Fibroblast of peridontal ligament (primary cell): Measurements from ENCODE around the gene SYNC.
"Not testable (repeated sequence)": the region's sequence is repeated elsewhere in the genome, so short reads cannot be mapped to it uniquely, and the experiment has no call there.

ENCODE experiments used
- DNase-seq: peaks from one replicate; pipeline ENCODE4 v3.0.0-alpha.2; 2010; ENCODE audit errors: extremely low read depth

SYNC gene

GRCh38 chr1:32693455-32694174 is 9.0 kb downstream of the SYNC start:
- no peak for DNase-seq

- DNase-seq: no peak
Observed at GRCh38 chr1:32686387-32686786, 16.2 kb downstream of the SYNC start.

GRCh38 chr1:32685498-32685897 is 17.1 kb downstream of the SYNC start:
- DNase-seq: no peak

- DNase-seq: peak; percentile 86
Observed at GRCh38 chr1:32684167-32684811, 18.3 kb downstream of the SYNC start.

GRCh38 chr1:32683397-32683796 is 19.2 kb downstream of the SYNC start:
- no peak for DNase-seq

GRCh38 chr1:32681999-32682398 is 20.6 kb downstream of the SYNC start:
- no peak for DNase-seq

GRCh38 chr1:32681509-32681908 is 21.1 kb downstream of the SYNC start:
- DNase-seq: peak; percentile 52

GRCh38 chr1:32680642-32681041 is 21.9 kb downstream of the SYNC start:
- no peak for DNase-seq

- not testable (repeated sequence) for DNase-seq
Observed at GRCh38 chr1:32679993-32680392, 22.6 kb downstream of the SYNC start.

GRCh38 chr1:32676945-32677344 is 25.6 kb downstream of the SYNC start:
- DNase-seq: no peak

- DNase-seq: not testable (repeated sequence)
Observed at GRCh38 chr1:32668716-32669115, 33.9 kb downstream of the SYNC start.

- no peak for DNase-seq
Observed at GRCh38 chr1:32666901-32667566, 35.5 kb downstream of the SYNC start.

GRCh38 chr1:32665915-32666314 is 36.7 kb downstream of the SYNC start:
- no peak for DNase-seq

- DNase-seq: no peak
Observed at GRCh38 chr1:32659581-32659980, 43.0 kb downstream of the SYNC start.

- no peak for DNase-seq
Observed at GRCh38 chr1:32652244-32652962, 50.2 kb downstream of the SYNC start.

- no peak for DNase-seq
Observed at GRCh38 chr1:32651461-32652073, 51.0 kb downstream of the SYNC start.

- DNase-seq: peak; percentile 95
Observed at GRCh38 chr1:32650752-32651460, 51.7 kb downstream of the SYNC start, which contains the start of gene RBBP4. Gene RBBP4 (plus strand): TSS chr1:32651208. CDS start chr1:32651307, 99 bp downstream.

- DNase-seq: peak; percentile 92
Observed at GRCh38 chr1:32650248-32650751, 52.3 kb downstream of the SYNC start, which contains the start of gene ZBTB8OS. Gene ZBTB8OS (minus strand): TSS chr1:32650550. CDS start chr1:32650529, 21 bp downstream.

GRCh38 chr1:32647308-32648134 is 55.0 kb downstream of the SYNC start:
- DNase-seq: no peak

GRCh38 chr1:32644426-32644825 is 58.1 kb downstream of the SYNC start:
- DNase-seq: no peak
